OCI-LY1 (cell line): ENCODE measurements around the gene GIGYF2.

Experiments used
- H2AFZ ChIP-seq: fragments of 200-600 bp; sonication (generic), shearing (Covaris generic); 2 replicates; pipeline ENCODE4 v1.6.0; 2014; ENCODE audit warnings: antibody characterized with exemption, mild to moderate bottlenecking, low read length
- H3F3A ChIP-seq: fragments of 200-600 bp; sonication (generic), shearing (Covaris generic); 2 replicates; pipeline ENCODE4 v1.6.0; 2014; ENCODE audit warnings: mild to moderate bottlenecking, antibody characterized with exemption, low read length, moderate library complexity; ENCODE audit not compliant: insufficient read depth
- H3K27ac ChIP-seq: fragments of 200-600 bp; sonication (generic); 2 replicates; pipeline ENCODE4 v1.5.1; 2014; ENCODE audit warnings: low read length, mixed run types, mild to moderate bottlenecking, low read depth; ENCODE audit not compliant: poor library complexity, severe bottlenecking
- H3K27me3 ChIP-seq: fragments of 200-600 bp; sonication (generic); 2 replicates; pipeline ENCODE4 v1.6.0; 2014; ENCODE audit warnings: antibody characterized with exemption, mild to moderate bottlenecking, low read length, moderate library complexity; ENCODE audit not compliant: insufficient read depth
- H3K36me3 ChIP-seq: fragments of 200-600 bp; sonication (generic); 2 replicates; pipeline ENCODE4 v1.6.1; 2014; ENCODE audit warnings: mild to moderate bottlenecking, antibody characterized with exemption, low read length, moderate library complexity, mixed read lengths; ENCODE audit not compliant: insufficient read depth
- H3K4me1 ChIP-seq: fragments of 200-600 bp; sonication (generic); 2 replicates; pipeline ENCODE4 v1.5.1; 2014; ENCODE audit warnings: mild to moderate bottlenecking, low read length, moderate library complexity; ENCODE audit not compliant: insufficient read depth, severe bottlenecking
- H3K4me2 ChIP-seq: fragments of 200-600 bp; sonication (generic), shearing (Covaris generic); 2 replicates; pipeline ENCODE4 v1.6.1; 2014; ENCODE audit warnings: low read length
- H3K4me3 ChIP-seq: fragments of 200-600 bp; sonication (generic); 2 replicates; pipeline ENCODE4 v1.5.1; 2014; ENCODE audit warnings: low read length, low read depth, mild to moderate bottlenecking, mixed read lengths; ENCODE audit not compliant: poor library complexity, severe bottlenecking
- H3K79me2 ChIP-seq: fragments of 200-600 bp; shearing (Covaris generic); 2 replicates; pipeline ENCODE4 v1.6.1; 2016; ENCODE audit warnings: mixed run types, low read length, mixed read lengths; ENCODE audit not compliant: insufficient read depth
- H3K9ac ChIP-seq: fragments of 200-600 bp; sonication (generic), shearing (Covaris generic); 2 replicates; pipeline ENCODE4 v1.6.1; 2014; ENCODE audit warnings: mild to moderate bottlenecking, low read length, mixed read lengths
- H3K9me2 ChIP-seq: fragments of 200-600 bp; sonication (generic), shearing (Covaris generic); 2 replicates; pipeline ENCODE4 v1.6.1; 2014; ENCODE audit warnings: low read depth, mild to moderate bottlenecking, low read length, mixed read lengths
- H3K9me3 ChIP-seq: fragments of 200-600 bp; shearing (Covaris generic); 2 replicates; pipeline ENCODE4 v1.6.1; 2014; ENCODE audit warnings: low read length, mixed read lengths
- H4K20me1 ChIP-seq: fragments of 200-600 bp; sonication (generic), shearing (Covaris generic); 2 replicates; pipeline ENCODE4 v1.6.0; 2016; ENCODE audit warnings: mild to moderate bottlenecking, low read length; ENCODE audit not compliant: insufficient read depth
- EZH2 ChIP-seq: fragments of 200-600 bp; sonication (generic), shearing (Covaris generic); IDR thresholded peaks from 2 replicates; pipeline ENCODE4 v1.8.0; 2017; ENCODE audit warnings: borderline replicate concordance, mixed run types, mild to moderate bottlenecking, antibody characterized with exemption, low read length, moderate library complexity, mixed read lengths
- TF ChIP-seq, protein P1 (sequence below): fragments of 200-600 bp; sonication (generic), shearing (Covaris generic); IDR thresholded peaks from 2 replicates; pipeline ENCODE4 v1.5.1; 2017; ENCODE audit warnings: mild to moderate bottlenecking, antibody characterized with exemption, low read length, moderate library complexity, mixed read lengths

The GIGYF2 gene

DNA sequence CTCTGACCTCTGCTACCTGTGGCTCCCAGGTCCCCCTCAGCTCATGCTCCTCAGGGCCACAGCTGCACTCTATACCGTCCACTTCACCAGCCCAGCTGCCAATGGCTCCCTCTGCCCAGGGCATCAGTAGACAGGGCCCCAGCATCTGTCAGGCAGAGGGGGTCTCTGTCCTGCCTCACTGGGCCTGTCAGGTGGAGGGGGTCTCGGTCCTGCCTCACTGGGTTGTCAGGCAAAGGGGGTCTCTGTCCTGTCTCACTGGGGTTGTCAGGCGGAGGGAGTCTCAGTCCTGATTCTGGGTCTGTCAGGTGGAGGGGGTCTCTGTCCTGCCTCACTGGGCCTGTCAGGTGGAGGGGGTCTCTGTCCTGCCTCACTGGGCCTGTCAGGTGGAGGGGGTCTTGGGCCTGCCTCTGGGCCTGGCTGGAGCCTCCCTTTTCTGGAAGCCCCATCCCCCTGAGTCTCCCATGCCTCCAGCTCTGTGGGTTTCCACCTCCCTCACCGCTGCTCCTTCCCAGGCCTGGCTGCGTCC lies 192.8 kb downstream of the GIGYF2 start:
- no peaks in the 10 kb centered on the region for H3K9me3 ChIP-seq
- no peaks in the 10 kb centered on the region for H3K4me1 ChIP-seq
- no peak overlapping the region for H3K9ac ChIP-seq
- no peaks in the 10 kb centered on the region for H3K9me2 ChIP-seq
- no peaks in the 10 kb centered on the region for H3F3A ChIP-seq
- no peaks in the 10 kb centered on the region; the same call in 1 of the 2 replicates for H3K27me3 ChIP-seq
- H2AFZ ChIP-seq, result no peak overlapping the region
- no peak overlapping the region for H3K4me2 ChIP-seq
- H3K4me3 ChIP-seq, result no peak overlapping the region
- H3K27ac ChIP-seq, result no peak overlapping the region
- no peaks in the 10 kb centered on the region for H3K79me2 ChIP-seq
- no peak for TF ChIP-seq EZH2
- TF ChIP-seq, protein P1, sequence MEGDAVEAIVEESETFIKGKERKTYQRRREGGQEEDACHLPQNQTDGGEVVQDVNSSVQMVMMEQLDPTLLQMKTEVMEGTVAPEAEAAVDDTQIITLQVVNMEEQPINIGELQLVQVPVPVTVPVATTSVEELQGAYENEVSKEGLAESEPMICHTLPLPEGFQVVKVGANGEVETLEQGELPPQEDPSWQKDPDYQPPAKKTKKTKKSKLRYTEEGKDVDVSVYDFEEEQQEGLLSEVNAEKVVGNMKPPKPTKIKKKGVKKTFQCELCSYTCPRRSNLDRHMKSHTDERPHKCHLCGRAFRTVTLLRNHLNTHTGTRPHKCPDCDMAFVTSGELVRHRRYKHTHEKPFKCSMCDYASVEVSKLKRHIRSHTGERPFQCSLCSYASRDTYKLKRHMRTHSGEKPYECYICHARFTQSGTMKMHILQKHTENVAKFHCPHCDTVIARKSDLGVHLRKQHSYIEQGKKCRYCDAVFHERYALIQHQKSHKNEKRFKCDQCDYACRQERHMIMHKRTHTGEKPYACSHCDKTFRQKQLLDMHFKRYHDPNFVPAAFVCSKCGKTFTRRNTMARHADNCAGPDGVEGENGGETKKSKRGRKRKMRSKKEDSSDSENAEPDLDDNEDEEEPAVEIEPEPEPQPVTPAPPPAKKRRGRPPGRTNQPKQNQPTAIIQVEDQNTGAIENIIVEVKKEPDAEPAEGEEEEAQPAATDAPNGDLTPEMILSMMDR, result no peak
- H4K20me1 ChIP-seq, result no peaks in the 10 kb centered on the region
- H3K36me3 ChIP-seq, result no peaks in the 10 kb centered on the region

DNA sequence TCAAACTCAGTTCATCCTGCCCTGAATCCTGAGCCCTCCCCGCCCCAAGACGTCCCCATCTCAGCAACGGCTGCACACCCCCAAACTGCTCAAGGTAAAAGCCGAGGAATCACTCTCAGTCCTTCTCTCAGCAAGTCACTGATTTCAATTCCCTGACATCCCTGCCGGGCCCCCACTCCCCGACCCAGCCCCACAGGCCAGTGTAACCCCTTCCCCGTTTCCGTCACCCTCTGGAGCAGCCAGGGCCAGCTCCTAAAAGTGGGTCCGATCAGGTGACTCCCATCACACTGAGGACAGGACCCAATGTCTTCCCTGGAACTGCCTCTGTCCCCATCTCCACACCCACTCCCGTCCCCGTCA lies 193.4 kb downstream of the GIGYF2 start:
- Histone ChIP-seq H4K20me1 (no peaks in the 10 kb centered on the region), H3K27ac (no peak overlapping the region), H3K27me3 (peaks cover 2% of the 10 kb centered on the region; the same call in 1 of the 2 replicates), H3K79me2 (no peaks in the 10 kb centered on the region), H3K9me3 (no peaks in the 10 kb centered on the region), H3K4me2 (no peak overlapping the region; the same call in 1 of the 2 replicates), H3K4me3 (no peak overlapping the region), H2AFZ (no peak overlapping the region), H3K36me3 (no peaks in the 10 kb centered on the region), H3F3A (no peaks in the 10 kb centered on the region), H3K4me1 (no peaks in the 10 kb centered on the region), H3K9ac (no peak overlapping the region), H3K9me2 (no peaks in the 10 kb centered on the region)
- no peak for TF ChIP-seq EZH2
- TF ChIP-seq, protein P1, result no peak

DNA sequence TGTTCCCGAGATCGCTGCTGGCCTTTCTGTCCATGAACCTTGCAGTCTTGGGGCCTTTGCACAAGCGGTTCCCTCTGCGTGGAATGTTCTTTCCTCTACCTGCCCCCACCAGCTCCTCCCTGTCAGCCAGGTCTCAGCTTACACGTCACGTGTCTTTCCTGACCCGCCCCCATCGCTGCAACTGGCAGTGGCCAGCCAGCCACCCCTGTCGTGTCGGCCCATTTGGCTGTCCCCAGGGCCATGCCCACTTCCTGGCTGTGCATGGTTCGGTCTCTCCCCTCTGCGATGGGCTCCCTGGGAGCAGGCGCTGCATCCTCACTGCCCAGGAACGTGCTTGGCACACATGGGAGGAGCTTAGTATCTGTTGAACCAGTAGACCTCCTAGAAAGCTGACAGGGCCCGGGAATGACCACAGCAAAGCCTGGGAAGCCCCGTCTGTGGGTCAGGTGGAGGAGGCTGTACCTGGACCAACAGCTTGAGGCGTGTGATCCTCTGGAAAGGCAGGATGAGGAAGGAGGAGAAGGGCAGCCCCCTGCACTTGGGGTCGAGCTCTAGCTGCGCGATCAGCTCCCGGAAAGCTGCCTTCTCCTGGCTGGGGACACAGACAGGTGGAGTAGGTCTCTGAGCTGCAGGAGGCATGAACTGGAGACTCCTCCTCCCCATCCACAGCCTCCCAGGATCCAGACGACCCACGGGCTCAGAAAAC lies 193.9 kb downstream of the GIGYF2 start:
- H4K20me1 ChIP-seq, result no peaks in the 10 kb centered on the region
- H3K9me3 ChIP-seq, result no peaks in the 10 kb centered on the region
- no peak for TF ChIP-seq EZH2
- TF ChIP-seq, protein P1, result no peak
- H3K79me2 ChIP-seq, result no peaks in the 10 kb centered on the region
- no peak overlapping the region for H3K27ac ChIP-seq
- no peaks in the 10 kb centered on the region for H3K4me1 ChIP-seq
- H3F3A ChIP-seq, result no peaks in the 10 kb centered on the region
- peaks cover 7% of the 10 kb centered on the region for H3K27me3 ChIP-seq
- H3K4me3 ChIP-seq, result no peak overlapping the region
- no peaks in the 10 kb centered on the region for H3K36me3 ChIP-seq
- no peak overlapping the region; the same call in 1 of the 2 replicates for H3K4me2 ChIP-seq
- H3K9ac ChIP-seq, result no peak overlapping the region
- no peak overlapping the region for H2AFZ ChIP-seq
- H3K9me2 ChIP-seq, result no peaks in the 10 kb centered on the region
